ENCODE results near the gene PNISR. TPM values are rescaled to one million over a fixed set of nuclear protein-coding genes. Genes with fewer than 3 reads are reported as not detected.

Gene PNISR
- total and polyA plus RNA-seq, 2 experiments from 2014 or later: 135 to 270 TPM

DNA sequence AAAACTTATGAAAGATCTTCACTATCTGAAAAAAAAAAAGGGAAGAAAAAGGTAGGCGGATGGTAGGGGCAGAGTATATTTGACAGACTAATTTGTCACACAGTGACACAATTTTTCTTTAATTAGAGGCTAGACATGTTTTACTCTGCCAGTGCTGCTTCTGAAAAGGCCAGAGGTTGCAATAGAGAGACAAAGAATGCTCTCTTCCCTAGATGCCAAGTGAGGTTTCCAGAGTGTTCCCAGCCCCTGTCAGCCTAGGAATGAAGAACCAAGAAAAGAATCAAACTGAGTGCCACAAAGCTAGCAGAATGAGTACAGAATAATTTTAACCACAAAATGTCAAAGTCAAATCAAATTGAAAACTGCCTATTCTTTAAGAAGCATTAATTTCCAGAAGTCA is 13.0 kb downstream of the PNISR start (continued):
- TF ChIP-seq, protein P1, sequence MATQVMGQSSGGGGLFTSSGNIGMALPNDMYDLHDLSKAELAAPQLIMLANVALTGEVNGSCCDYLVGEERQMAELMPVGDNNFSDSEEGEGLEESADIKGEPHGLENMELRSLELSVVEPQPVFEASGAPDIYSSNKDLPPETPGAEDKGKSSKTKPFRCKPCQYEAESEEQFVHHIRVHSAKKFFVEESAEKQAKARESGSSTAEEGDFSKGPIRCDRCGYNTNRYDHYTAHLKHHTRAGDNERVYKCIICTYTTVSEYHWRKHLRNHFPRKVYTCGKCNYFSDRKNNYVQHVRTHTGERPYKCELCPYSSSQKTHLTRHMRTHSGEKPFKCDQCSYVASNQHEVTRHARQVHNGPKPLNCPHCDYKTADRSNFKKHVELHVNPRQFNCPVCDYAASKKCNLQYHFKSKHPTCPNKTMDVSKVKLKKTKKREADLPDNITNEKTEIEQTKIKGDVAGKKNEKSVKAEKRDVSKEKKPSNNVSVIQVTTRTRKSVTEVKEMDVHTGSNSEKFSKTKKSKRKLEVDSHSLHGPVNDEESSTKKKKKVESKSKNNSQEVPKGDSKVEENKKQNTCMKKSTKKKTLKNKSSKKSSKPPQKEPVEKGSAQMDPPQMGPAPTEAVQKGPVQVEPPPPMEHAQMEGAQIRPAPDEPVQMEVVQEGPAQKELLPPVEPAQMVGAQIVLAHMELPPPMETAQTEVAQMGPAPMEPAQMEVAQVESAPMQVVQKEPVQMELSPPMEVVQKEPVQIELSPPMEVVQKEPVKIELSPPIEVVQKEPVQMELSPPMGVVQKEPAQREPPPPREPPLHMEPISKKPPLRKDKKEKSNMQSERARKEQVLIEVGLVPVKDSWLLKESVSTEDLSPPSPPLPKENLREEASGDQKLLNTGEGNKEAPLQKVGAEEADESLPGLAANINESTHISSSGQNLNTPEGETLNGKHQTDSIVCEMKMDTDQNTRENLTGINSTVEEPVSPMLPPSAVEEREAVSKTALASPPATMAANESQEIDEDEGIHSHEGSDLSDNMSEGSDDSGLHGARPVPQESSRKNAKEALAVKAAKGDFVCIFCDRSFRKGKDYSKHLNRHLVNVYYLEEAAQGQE (IDR thresholded peaks at IDR 0.05; ENCODE audit: unreplicated experiment): no peak

DNA sequence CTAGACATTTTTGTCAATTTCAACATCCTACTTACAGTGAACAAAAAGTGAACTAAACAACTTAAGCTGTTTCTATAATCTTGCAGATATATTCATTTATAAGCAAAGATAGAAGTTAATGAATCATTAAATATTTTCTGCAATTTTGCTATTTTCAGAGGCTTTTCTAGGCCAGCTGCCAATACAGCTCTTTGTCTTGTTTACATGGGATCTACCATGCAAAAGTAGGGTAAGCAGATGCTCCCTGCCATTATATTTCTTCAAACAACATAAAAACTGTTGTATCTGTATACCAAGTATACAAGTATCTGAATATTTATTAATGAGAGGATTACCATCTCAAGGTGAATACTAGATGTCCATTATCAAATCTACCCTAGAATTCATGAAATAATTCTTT is 15.4 kb downstream of the PNISR start:
- H3K27ac ChIP-seq (ENCODE audit: low read depth): no peak overlapping the region
- peaks cover 82% of the 10 kb centered on the region for H3K36me3 Mint-ChIP-seq (ENCODE audit: low read depth)
- H3K4me1 Mint-ChIP-seq: no peaks in the 10 kb centered on the region
- H3K9me3 Mint-ChIP-seq: no peaks in the 10 kb centered on the region
- peaks cover 44% of the 10 kb centered on the region for H3K36me3 ChIP-seq (ENCODE audit: insufficient read depth)
- H3K4me2 ChIP-seq: no peak overlapping the region
- H4K20me1 ChIP-seq (replicated peaks; ENCODE audit: insufficient read depth): peaks cover 16% of the 10 kb centered on the region
- no peak overlapping the region for H2AFZ ChIP-seq
- no peak overlapping the region for H3K27ac Mint-ChIP-seq
- no peak overlapping the region for H3K4me3 Mint-ChIP-seq
- no peaks in the 10 kb centered on the region for H3K27me3 ChIP-seq (ENCODE audit: insufficient read depth)
- H3K4me3 ChIP-seq: no peak overlapping the region
- peaks cover 47% of the 10 kb centered on the region for H3K79me2 ChIP-seq (replicated peaks; ENCODE audit: insufficient read depth)
- H3F3A ChIP-seq (replicated peaks; ENCODE audit: low read depth): no peaks in the 10 kb centered on the region
- ATAC-seq (no peak), DNase-seq (ENCODE audit: low spot score) (no peak)
- H3K4me1 ChIP-seq (ENCODE audit: insufficient read depth): no peaks in the 10 kb centered on the region
- peaks cover 2% of the 10 kb centered on the region for H3K27me3 Mint-ChIP-seq (ENCODE audit: insufficient read depth, low read depth, poor library complexity)
- no peaks in the 10 kb centered on the region for H3K9me2 ChIP-seq (ENCODE audit: insufficient read depth)
- TF ChIP-seq, protein P2, sequence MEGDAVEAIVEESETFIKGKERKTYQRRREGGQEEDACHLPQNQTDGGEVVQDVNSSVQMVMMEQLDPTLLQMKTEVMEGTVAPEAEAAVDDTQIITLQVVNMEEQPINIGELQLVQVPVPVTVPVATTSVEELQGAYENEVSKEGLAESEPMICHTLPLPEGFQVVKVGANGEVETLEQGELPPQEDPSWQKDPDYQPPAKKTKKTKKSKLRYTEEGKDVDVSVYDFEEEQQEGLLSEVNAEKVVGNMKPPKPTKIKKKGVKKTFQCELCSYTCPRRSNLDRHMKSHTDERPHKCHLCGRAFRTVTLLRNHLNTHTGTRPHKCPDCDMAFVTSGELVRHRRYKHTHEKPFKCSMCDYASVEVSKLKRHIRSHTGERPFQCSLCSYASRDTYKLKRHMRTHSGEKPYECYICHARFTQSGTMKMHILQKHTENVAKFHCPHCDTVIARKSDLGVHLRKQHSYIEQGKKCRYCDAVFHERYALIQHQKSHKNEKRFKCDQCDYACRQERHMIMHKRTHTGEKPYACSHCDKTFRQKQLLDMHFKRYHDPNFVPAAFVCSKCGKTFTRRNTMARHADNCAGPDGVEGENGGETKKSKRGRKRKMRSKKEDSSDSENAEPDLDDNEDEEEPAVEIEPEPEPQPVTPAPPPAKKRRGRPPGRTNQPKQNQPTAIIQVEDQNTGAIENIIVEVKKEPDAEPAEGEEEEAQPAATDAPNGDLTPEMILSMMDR (conservative IDR thresholded peaks at IDR 0.05; ENCODE audit: low read depth in 2 of 2): no peak
- no peak for TF ChIP-seq ZNF331 (CRISPR knock-in tag; IDR thresholded peaks at IDR 0.05; ENCODE audit: low read depth)
- no peak for TF ChIP-seq STAT1 (IDR thresholded peaks at IDR 0.05; ENCODE audit: unreplicated experiment)
- TF ChIP-seq JUNB (IDR thresholded peaks at IDR 0.05; ENCODE audit: unreplicated experiment): no peak
- no peak for TF ChIP-seq NANOG (IDR thresholded peaks at IDR 0.05; ENCODE audit: borderline replicate concordance)
- no peak for TF ChIP-seq ZNF114 (CRISPR knock-in tag; IDR thresholded peaks at IDR 0.05)
- TF ChIP-seq, protein P1 (IDR thresholded peaks at IDR 0.05; ENCODE audit: unreplicated experiment): no peak
- TF ChIP-seq CREB1 (CRISPR knock-in tag; IDR thresholded peaks at IDR 0.05; ENCODE audit: low read depth): no peak
- TF ChIP-seq EZH2 (IDR thresholded peaks at IDR 0.05; ENCODE audit: low read depth, unreplicated experiment): no peak
- no peak for TF ChIP-seq EZH2phosphoT487 (IDR thresholded peaks at IDR 0.05; ENCODE audit: unreplicated experiment)
